Tibial nerve (tissue), 4 donors: ENCODE data around the gene PTPRG.

Experiments
- EP300 ChIP-seq, 2 donors: sonication (generic); formaldehyde crosslinking; IDR thresholded peaks; one replicate each; pipeline ENCODE4 v1.6.1; 2017; ENCODE audit warnings: antibody characterized with exemption in 2 of 2, mild to moderate bottlenecking in 1 of 2
- POLR2A ChIP-seq, 2 donors: fragments of 450-650 bp; IDR thresholded peaks; one replicate each; pipeline ENCODE4 v1.6.1; 2017; ENCODE audit warnings: antibody characterized with exemption in 2 of 2, mild to moderate bottlenecking in 2 of 2, moderate library complexity in 2 of 2
- TF ChIP-seq, protein P1 (sequence below), 5 experiments: fragments of 200-600 bp in 3 of 5; fragments of 450-650 bp in 2 of 5; sonication (generic) in 3 of 5; IDR thresholded peaks; one replicate each; pipeline ENCODE4 v1.5.1; 2016 to 2019; ENCODE audit warnings: antibody characterized with exemption in 5 of 5, mild to moderate bottlenecking in 3 of 5, moderate library complexity in 2 of 5

- TF ChIP-seq, protein P1, sequence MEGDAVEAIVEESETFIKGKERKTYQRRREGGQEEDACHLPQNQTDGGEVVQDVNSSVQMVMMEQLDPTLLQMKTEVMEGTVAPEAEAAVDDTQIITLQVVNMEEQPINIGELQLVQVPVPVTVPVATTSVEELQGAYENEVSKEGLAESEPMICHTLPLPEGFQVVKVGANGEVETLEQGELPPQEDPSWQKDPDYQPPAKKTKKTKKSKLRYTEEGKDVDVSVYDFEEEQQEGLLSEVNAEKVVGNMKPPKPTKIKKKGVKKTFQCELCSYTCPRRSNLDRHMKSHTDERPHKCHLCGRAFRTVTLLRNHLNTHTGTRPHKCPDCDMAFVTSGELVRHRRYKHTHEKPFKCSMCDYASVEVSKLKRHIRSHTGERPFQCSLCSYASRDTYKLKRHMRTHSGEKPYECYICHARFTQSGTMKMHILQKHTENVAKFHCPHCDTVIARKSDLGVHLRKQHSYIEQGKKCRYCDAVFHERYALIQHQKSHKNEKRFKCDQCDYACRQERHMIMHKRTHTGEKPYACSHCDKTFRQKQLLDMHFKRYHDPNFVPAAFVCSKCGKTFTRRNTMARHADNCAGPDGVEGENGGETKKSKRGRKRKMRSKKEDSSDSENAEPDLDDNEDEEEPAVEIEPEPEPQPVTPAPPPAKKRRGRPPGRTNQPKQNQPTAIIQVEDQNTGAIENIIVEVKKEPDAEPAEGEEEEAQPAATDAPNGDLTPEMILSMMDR (IDR thresholded peaks at IDR 0.05), result no peak
- no peak for TF ChIP-seq EP300 (IDR thresholded peaks at IDR 0.05)
- no peak for TF ChIP-seq POLR2A (IDR thresholded peaks at IDR 0.05)
Measured at GRCh38 chr3:62238003-62238402, 676.6 kb downstream of the PTPRG start.
